ENCODE measurements around the gene ACVRL1. TPM values are rescaled to one million over a fixed set of nuclear protein-coding genes. Genes with fewer than 3 reads are reported as not detected.
A peak's percentile ranks its signal among the peaks of the same experiment; 100 is the strongest.

Gene ACVRL1
- total and polyA plus RNA-seq, 4 donors: 3.4 to 96.9 (median 33.6) TPM

GRCh38 chr12:51915003-51915625, 7.8 kb downstream of the ACVRL1 start:
- no peaks in the 10 kb centered on the region for H3K36me3 ChIP-seq (ENCODE audit: control insufficient read depth in 1 of 2, insufficient read depth in 2 of 2, low read length in 1 of 2)
- no peak overlapping the region for H3K27ac ChIP-seq (ENCODE audit: low read depth in 1 of 2, low read length in 2 of 2)
- ATAC-seq (ENCODE audit: low FRiP score): no peak
- no peaks in the 10 kb centered on the region for H3K4me1 ChIP-seq (ENCODE audit: control insufficient read depth in 1 of 2, insufficient read depth in 2 of 2, low read length in 2 of 2)
- H3K27me3 ChIP-seq (ENCODE audit: control insufficient read depth in 1 of 2, insufficient read depth in 2 of 2, low read length in 1 of 2): no peaks in the 10 kb centered on the region
- peak; percentile 44 to 75 for DNase-seq
- intact Hi-C loops (cut with DNase I): no loop called here
- WGBS, 2 donors: 85% methylated on average over 28 of the region's 28 CpGs
- no peaks in the 10 kb centered on the region for H3K9me3 ChIP-seq (ENCODE audit: control insufficient read depth, low read length)
- no peak overlapping the region for H3K4me3 ChIP-seq (ENCODE audit: low read length in 2 of 2)

- Histone ChIP-seq H3K9me3 (ENCODE audit: control insufficient read depth, low read length) (no peaks in the 10 kb centered on the region), H3K36me3 (ENCODE audit: control insufficient read depth in 1 of 2, insufficient read depth in 2 of 2, low read length in 1 of 2) (no peaks in the 10 kb centered on the region), H3K4me3 (ENCODE audit: low read length in 2 of 2) (no peak overlapping the region), H3K27me3 (ENCODE audit: control insufficient read depth in 1 of 2, insufficient read depth in 2 of 2, low read length in 1 of 2) (no peaks in the 10 kb centered on the region), H3K27ac (ENCODE audit: low read depth in 1 of 2, low read length in 2 of 2) (no peak overlapping the region), H3K4me1 (ENCODE audit: control insufficient read depth in 1 of 2, insufficient read depth in 2 of 2, low read length in 2 of 2) (no peaks in the 10 kb centered on the region)
- DNase-seq (peak in 1 of 2 donors; percentile 62), ATAC-seq (ENCODE audit: low FRiP score) (no peak)
- 96 to 98% methylated on average over 11 of the region's 11 CpGs for WGBS, 2 donors
- intact Hi-C loops (cut with DNase I): no loop called here
These were observed 8.6 kb downstream of the ACVRL1 start for GRCh38 chr12:51915951-51916350.

- H3K36me3 ChIP-seq (ENCODE audit: control insufficient read depth in 1 of 2, insufficient read depth in 2 of 2, low read length in 1 of 2): no peaks in the 10 kb centered on the region
- H3K4me1 ChIP-seq (ENCODE audit: control insufficient read depth in 1 of 2, insufficient read depth in 2 of 2, low read length in 2 of 2): no peaks in the 10 kb centered on the region
- intact Hi-C loops (cut with DNase I): no loop called here
- DNase-seq (peak; percentile 17 to 66), ATAC-seq (ENCODE audit: low FRiP score) (no peak)
- H3K27ac ChIP-seq (ENCODE audit: low read depth in 1 of 2, low read length in 2 of 2): no peak overlapping the region
- WGBS, 2 donors: 89 to 92% methylated on average over 10 of the region's 10 CpGs
- H3K9me3 ChIP-seq (ENCODE audit: control insufficient read depth, low read length): no peaks in the 10 kb centered on the region
- H3K27me3 ChIP-seq (ENCODE audit: control insufficient read depth in 1 of 2, insufficient read depth in 2 of 2, low read length in 1 of 2): no peaks in the 10 kb centered on the region
- no peak overlapping the region for H3K4me3 ChIP-seq (ENCODE audit: low read length in 2 of 2)
These were observed 9.8 kb downstream of the ACVRL1 start for GRCh38 chr12:51917041-51917590.

- intact Hi-C loops (cut with DNase I): no loop called here
- Histone ChIP-seq H3K27ac (ENCODE audit: low read depth in 1 of 2, low read length in 2 of 2) (no peak overlapping the region), H3K27me3 (ENCODE audit: control insufficient read depth in 1 of 2, insufficient read depth in 2 of 2, low read length in 1 of 2) (no peaks in the 10 kb centered on the region), H3K36me3 (ENCODE audit: control insufficient read depth in 1 of 2, insufficient read depth in 2 of 2, low read length in 1 of 2) (no peaks in the 10 kb centered on the region), H3K4me1 (ENCODE audit: control insufficient read depth in 1 of 2, insufficient read depth in 2 of 2, low read length in 2 of 2) (no peaks in the 10 kb centered on the region), H3K9me3 (ENCODE audit: control insufficient read depth, low read length) (no peaks in the 10 kb centered on the region), H3K4me3 (ENCODE audit: low read length in 2 of 2) (no peak overlapping the region)
- DNase-seq: peak; percentile 32 to 61
- 85 to 87% methylated on average over 16 of the region's 16 CpGs for WGBS, 2 donors
- ATAC-seq (ENCODE audit: low FRiP score): no peak
These were observed 10.6 kb downstream of the ACVRL1 start for GRCh38 chr12:51917746-51918453.

- no peaks in the 10 kb centered on the region for H3K4me1 ChIP-seq (ENCODE audit: control insufficient read depth in 1 of 2, insufficient read depth in 2 of 2, low read length in 2 of 2)
- ATAC-seq (ENCODE audit: low FRiP score) (no peak), DNase-seq (peak; percentile 4 to 19)
- H3K27me3 ChIP-seq (ENCODE audit: control insufficient read depth in 1 of 2, insufficient read depth in 2 of 2, low read length in 1 of 2): no peaks in the 10 kb centered on the region
- H3K36me3 ChIP-seq (ENCODE audit: control insufficient read depth in 1 of 2, insufficient read depth in 2 of 2, low read length in 1 of 2): no peaks in the 10 kb centered on the region
- no peak overlapping the region for H3K27ac ChIP-seq (ENCODE audit: low read depth in 1 of 2, low read length in 2 of 2)
- 91% methylated on average over 2 of the region's 2 CpGs for WGBS, 2 donors
- no peaks in the 10 kb centered on the region for H3K9me3 ChIP-seq (ENCODE audit: control insufficient read depth, low read length)
- intact Hi-C loops (cut with DNase I): no loop called here
- no peak overlapping the region for H3K4me3 ChIP-seq (ENCODE audit: low read length in 2 of 2)
These were observed 12.7 kb downstream of the ACVRL1 start for GRCh38 chr12:51920046-51920445.

- H3K27ac ChIP-seq (ENCODE audit: low read depth in 1 of 2, low read length in 2 of 2): no peak overlapping the region
- no peak overlapping the region for H3K4me3 ChIP-seq (ENCODE audit: low read length in 2 of 2)
- intact Hi-C loops (cut with DNase I): no loop called here
- DNase-seq (peak; percentile 45 to 68), ATAC-seq (ENCODE audit: low FRiP score) (no peak)
- H3K27me3 ChIP-seq (ENCODE audit: control insufficient read depth in 1 of 2, insufficient read depth in 2 of 2, low read length in 1 of 2): no peaks in the 10 kb centered on the region
- no peaks in the 10 kb centered on the region for H3K9me3 ChIP-seq (ENCODE audit: control insufficient read depth, low read length)
- H3K4me1 ChIP-seq (ENCODE audit: control insufficient read depth in 1 of 2, insufficient read depth in 2 of 2, low read length in 2 of 2): no peaks in the 10 kb centered on the region
- H3K36me3 ChIP-seq (ENCODE audit: control insufficient read depth in 1 of 2, insufficient read depth in 2 of 2, low read length in 1 of 2): no peaks in the 10 kb centered on the region
- WGBS, 2 donors: 71 to 75% methylated on average over 7 of the region's 7 CpGs
These were observed 13.9 kb downstream of the ACVRL1 start for GRCh38 chr12:51921017-51921725.

- DNase-seq (no peak), ATAC-seq (ENCODE audit: low FRiP score) (no peak)
- 92 to 94% methylated on average over 2 of the region's 2 CpGs for WGBS, 2 donors
- Histone ChIP-seq H3K27me3 (ENCODE audit: control insufficient read depth in 1 of 2, insufficient read depth in 2 of 2, low read length in 1 of 2) (no peaks in the 10 kb centered on the region), H3K4me3 (ENCODE audit: low read length in 2 of 2) (no peak overlapping the region), H3K36me3 (ENCODE audit: control insufficient read depth in 1 of 2, insufficient read depth in 2 of 2, low read length in 1 of 2) (no peaks in the 10 kb centered on the region), H3K9me3 (ENCODE audit: control insufficient read depth, low read length) (no peaks in the 10 kb centered on the region), H3K4me1 (ENCODE audit: control insufficient read depth in 1 of 2, insufficient read depth in 2 of 2, low read length in 2 of 2) (no peaks in the 10 kb centered on the region), H3K27ac (ENCODE audit: low read depth in 1 of 2, low read length in 2 of 2) (no peak overlapping the region)
- intact Hi-C loops (cut with DNase I): no loop called here
These were observed 14.8 kb downstream of the ACVRL1 start for GRCh38 chr12:51922146-51922545.

- no peaks in the 10 kb centered on the region for H3K27me3 ChIP-seq (ENCODE audit: control insufficient read depth in 1 of 2, insufficient read depth in 2 of 2, low read length in 1 of 2)
- DNase-seq: peak in 1 of 2 donors; percentile 73
- no peaks in the 10 kb centered on the region for H3K36me3 ChIP-seq (ENCODE audit: control insufficient read depth in 1 of 2, insufficient read depth in 2 of 2, low read length in 1 of 2)
- H3K9me3 ChIP-seq (ENCODE audit: control insufficient read depth, low read length): no peaks in the 10 kb centered on the region
- ATAC-seq (ENCODE audit: low FRiP score): peak; percentile 69
- no peaks in the 10 kb centered on the region for H3K4me1 ChIP-seq (ENCODE audit: control insufficient read depth in 1 of 2, insufficient read depth in 2 of 2, low read length in 2 of 2)
- H3K4me3 ChIP-seq (ENCODE audit: low read length in 2 of 2): no peak overlapping the region
- H3K27ac ChIP-seq (ENCODE audit: low read depth in 1 of 2, low read length in 2 of 2): no peak overlapping the region
- intact Hi-C loops (cut with DNase I): no loop called here
- 66% methylated on average over 16 of the region's 16 CpGs for WGBS, 2 donors
These were observed 15.6 kb downstream of the ACVRL1 start for GRCh38 chr12:51922762-51923505.

Data from aorta (tissue), 5 donors.